SK-N-MC (cell line): ENCODE results near the gene CYP27C1.
"Not testable (repeated sequence)": the region's sequence is repeated elsewhere in the genome, so short reads cannot be mapped to it uniquely, and the experiment has no call there.

ENCODE experiments used
- EZH2 ChIP-seq: fragments of 200-600 bp; sonication (generic); IDR thresholded peaks from one replicate; pipeline ENCODE4 v1.6.1; 2017; ENCODE audit warnings: antibody characterized with exemption
- FOXP2 ChIP-seq: optimal IDR thresholded peaks from 2 replicates; pipeline ENCODE3; 2011; ENCODE audit warnings: mild to moderate bottlenecking, moderate library complexity; ENCODE audit not compliant: insufficient read depth; ENCODE audit errors: extremely low read length, control extremely low read depth
- POLR2AphosphoS5 ChIP-seq: IDR thresholded peaks from 2 replicates; pipeline ENCODE4 v1.6.1; 2012; ENCODE audit warnings: mild to moderate bottlenecking, low read depth, low read length, borderline replicate concordance

DNA sequence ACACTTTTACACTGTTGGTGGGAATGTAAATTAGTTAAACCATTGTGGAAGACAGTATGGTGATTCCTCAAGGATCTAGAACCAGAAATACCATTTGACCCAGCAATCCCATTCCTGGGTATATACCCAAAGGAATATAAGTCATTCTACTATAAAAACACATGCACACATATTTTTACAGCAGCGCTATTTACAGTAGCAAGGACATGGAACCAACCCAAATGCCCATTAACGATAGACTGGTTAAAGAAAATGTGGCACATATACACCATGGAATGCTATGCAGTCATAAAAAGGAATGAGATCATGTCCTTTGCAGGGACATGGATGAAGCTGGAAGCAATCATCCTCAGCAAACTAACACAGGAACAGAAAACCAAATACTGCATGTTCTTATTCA lies 5.9 kb downstream of the CYP27C1 start:
- not testable (repeated sequence) for TF ChIP-seq FOXP2, POLR2AphosphoS5, EZH2
